Left colon (tissue), 2 donors: Measurements from ENCODE around the gene RHBDD1. TPM values are rescaled to one million over a fixed set of nuclear protein-coding genes. Genes with fewer than 3 reads are reported as not detected.

ENCODE experiments used
- ATAC-seq: fragments of 200-7000 bp; cut with Tn5 transposase; one replicate; pipeline ENCODE4 v1.9.1; 2020; ENCODE audit warnings: mild to moderate bottlenecking, moderate library complexity
- DNase-seq, 2 donors: peaks; one replicate each; pipeline ENCODE4 v3.0.0-alpha.2; 2020
- intact Hi-C, 2 donors: fragments of 100-400 bp; cut with DNase I in 1 of 2; cut with micrococcal nuclease in 1 of 2; formaldehyde crosslinking; loops; one replicate each; pipeline versions ENCODE4 v1.11.2 to v1.14.0; 2022; cut with DNase I, micrococcal nuclease
- total RNA-seq, 2 donors: library from RNA; stranded (reverse); fragmentation: NEBNext Ultra II Directional; extraction: Animal tissue kit (Norgen Biotek cat#: 25700); gene quantifications; one replicate each; pipeline ENCODE4 v1.2.1, GENCODE V29; 2021
- donor health status: DM: no; HTN: no; CAD: no.
- donor health status: DM: yes; HTN: yes; CAD: no.

Gene RHBDD1
- total RNA-seq, 2 donors from 2014 or later = 26.1 to 27.4 TPM

DNA sequence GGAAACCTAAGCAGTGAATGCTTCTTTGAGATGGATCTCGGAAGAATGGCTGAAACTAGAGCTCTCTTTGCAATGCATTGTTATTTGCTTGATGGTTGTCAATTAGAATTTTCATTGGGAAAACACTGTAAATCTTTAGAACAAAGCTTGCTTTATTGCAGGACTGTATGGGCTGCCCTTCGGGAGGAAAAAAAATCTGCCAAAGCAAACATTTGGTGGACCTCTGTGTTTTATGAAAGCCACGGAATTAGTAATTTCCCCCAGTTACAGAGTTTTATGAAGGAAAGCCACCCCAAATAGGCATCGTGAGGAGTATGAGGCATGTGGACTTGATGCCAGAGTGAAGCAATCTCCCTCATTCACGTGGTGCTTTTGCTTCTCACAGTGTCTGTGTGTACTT lies 33.5 kb downstream of the RHBDD1 start:
- ATAC-seq (no peak), DNase-seq (no peak)
- intact Hi-C loops = no loop called here

DNA sequence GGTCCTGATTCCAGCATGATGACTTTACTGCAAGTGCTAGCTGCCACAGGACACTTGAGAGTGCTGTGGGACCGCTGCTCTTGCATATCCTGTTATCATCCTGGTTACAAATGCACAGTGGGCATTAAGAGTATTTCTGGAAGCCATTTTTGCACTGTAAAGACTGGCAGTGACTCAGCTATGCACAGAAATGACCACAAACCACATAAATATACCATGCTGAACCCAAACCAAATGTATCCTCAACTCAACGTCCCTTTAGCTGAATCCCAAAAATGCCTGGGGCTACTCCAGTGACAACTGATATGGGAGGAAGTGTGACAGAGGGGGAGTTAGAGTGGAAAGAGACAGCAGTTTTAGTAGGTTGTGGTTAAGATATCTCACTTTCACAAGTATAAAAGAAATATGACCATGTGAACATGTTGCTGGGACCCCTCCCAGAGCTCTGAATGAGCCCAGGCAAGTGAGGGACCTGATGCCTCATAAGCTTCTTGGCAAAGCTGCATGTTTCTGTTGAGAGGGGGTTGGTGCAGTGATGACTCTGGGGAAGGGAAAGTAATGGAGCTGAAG lies 37.3 kb downstream of the RHBDD1 start:
- DNase-seq (no peak), ATAC-seq (no peak)
- intact Hi-C loops = no loop called here

DNA sequence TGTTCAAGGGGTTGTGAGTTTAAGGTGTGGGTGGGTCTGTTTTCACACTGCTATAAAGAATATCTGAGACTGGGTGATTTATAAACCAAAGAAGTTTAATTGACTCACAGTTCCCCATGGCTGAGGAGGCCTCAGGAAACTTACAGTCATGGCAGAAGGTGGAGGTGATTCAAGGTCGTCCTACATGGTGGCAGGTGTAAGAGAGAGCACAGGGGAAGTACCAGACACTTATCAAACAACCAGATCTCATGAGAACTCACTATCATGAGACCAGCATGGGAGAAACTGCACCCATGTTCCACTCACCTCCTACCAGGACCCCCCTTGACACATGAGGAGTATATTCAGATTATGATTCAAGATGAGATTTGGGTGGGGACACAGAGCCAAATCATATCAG lies 38.0 kb downstream of the RHBDD1 start:
- ATAC-seq = no peak
- no peak for DNase-seq
- intact Hi-C loops = no loop called here

DNA sequence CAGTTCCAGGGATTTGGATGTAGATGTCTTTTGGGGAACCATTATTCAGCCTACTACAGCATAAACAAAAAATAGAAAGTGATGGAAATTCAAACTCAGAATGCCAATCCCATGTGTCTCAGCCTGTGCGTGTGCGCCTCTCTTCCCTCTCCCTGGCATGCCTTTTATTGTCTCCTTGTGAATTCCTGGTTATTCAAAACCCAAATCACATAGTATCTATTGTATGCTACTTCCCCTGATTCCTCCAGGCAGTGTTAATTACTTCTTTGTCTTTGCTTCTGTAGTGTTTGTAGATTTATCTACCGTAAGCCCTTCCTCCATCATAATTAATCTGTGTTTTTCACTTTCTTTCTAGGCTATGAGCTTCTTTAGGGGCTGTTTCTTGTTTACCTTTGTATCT lies 38.9 kb downstream of the RHBDD1 start:
- no peak for ATAC-seq
- no peak for DNase-seq
- intact Hi-C loops = no loop called here

DNA sequence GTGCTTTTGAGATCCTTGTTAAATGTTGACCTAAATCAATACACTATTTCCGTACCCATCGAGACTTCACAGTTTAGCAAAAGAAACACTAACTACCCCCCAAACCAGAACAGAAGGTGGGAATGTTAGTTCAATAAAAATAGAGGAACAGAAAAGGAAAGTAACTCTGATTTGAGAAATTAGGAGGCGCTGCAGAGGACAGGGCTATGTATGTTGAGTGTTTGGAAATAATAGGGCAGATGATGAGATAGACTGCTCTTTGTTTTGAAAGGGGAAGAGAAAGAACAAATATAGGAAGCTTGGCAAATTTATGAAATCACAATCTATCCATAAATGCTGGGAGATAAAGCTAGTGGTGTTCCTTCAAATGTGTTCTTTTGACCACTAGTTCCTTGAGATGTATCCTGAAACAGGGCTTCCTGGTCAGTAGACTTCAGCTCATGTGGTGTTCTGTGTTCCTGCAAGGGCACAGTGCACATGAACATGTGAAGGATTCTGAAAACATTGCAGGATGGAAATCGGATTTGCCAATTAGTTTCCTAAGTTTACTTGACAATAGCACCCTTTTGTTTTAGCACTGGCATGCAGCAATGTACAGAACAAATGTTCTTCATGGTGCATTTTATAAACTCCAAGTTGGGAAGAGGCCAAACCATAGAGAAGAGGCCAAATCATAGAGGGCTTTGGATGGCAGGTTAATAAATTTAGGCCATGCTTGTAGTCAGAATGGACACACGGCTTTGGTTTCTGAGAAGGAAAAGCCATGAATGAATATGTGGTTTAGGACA lies 39.8 kb downstream of the RHBDD1 start:
- ATAC-seq (no peak), DNase-seq (no peak)
- intact Hi-C loops = no loop called here

DNA sequence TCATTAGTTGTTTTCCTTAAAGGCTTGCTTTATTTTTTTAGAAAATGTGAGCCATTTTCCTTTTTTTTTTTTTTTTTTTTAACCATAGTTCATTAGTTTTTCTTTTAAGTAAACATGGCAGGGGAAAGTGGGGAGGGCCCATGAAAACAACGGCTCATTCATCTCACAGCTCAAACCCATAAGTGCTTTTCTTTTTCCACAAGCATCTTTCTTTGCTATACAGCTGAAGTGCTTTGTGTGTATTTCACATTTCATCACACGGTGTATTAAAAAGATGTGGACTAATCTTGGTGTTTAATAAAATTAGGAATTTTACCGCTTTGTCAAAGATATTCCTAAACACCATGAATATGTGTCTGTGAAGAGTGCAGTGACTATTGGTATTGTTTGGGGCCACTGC lies 41.6 kb downstream of the RHBDD1 start:
- intact Hi-C loops = no loop called here
- no peak for DNase-seq
- no peak for ATAC-seq

DNA sequence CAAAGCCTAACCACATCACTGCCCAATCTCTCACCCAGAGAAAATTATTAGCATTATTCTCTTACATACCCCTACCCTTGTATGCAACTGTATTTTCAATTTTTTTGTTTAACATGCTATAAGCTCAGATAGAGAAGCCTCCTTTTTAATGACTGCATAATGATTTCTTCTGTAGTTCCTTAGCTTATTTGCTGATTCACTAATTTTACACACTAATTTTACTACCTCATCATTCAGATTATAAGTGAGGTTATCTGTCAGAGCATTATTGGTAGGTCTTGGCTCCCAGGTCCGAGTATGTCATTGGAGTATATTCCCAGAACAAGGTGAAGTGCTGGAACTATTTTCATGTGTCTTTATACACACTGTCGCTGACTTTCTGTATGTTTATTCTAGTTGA lies 45.4 kb downstream of the RHBDD1 start:
- DNase-seq (no peak), ATAC-seq (no peak)
- intact Hi-C loops = no loop called here

DNA sequence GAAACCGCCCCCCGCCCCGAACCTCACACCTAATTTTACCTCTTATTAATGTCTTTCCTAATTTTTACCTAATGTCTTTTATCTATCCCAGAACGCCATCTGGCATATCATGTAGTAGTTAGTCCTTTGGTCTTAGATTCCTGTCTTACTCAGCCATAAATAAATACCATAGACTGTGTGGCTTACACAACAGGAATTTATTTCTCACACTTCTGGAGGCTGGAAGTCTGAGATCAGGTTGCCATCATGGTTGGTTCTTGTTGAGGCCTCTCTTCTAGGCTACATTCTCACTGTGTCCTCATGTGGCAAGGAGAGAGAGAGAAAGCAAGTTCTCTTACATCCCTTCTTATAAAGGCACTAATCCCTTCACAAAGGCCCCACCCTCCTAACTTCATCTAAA lies 46.8 kb downstream of the RHBDD1 start:
- no peak for ATAC-seq
- intact Hi-C loops = no loop called here
- no peak for DNase-seq

DNA sequence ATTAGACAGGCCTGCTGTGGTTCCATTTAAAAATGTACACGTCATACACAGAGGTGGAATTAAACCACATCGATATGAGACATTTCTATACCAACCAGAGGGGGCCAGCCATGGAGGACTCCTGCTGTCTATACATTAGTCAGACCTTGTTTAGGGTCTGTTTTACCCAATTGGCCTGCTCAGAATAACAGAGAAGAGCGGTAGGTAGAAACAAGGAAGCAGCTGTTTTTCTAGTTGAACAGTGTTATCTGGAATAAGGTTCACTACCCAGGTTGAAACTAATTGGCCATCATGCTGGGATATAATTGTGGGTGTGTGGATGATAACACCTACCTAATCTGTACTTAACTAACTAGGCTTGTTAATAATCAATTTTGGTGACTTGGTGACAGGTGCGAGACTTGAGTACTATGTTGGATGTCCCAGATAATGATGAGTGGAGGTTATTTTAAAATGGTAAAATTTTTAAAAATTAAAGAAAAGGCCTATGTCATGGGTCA lies 47.5 kb downstream of the RHBDD1 start:
- DNase-seq (no peak), ATAC-seq (no peak)
- intact Hi-C loops = no loop called here

DNA sequence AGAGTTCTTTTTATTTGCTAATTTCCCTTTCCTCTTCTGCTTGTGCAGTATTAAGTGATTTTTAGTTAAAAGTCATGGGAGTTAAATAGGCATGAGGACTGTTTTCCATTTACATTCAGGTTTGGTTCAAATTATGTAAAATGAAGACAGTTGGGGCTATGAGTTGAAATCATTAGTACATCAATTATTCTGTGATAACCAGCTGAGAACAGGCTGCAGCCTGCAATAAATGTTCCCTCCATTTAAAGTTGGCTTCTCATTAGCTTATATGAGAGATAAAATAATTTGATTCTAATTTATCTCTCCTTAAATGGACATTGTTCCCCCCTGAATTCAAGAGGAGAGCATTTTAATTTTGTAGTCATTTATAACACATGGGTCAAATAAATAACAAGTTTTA lies 48.3 kb downstream of the RHBDD1 start:
- ATAC-seq (no peak), DNase-seq (no peak)
- intact Hi-C loops = no loop called here

DNA sequence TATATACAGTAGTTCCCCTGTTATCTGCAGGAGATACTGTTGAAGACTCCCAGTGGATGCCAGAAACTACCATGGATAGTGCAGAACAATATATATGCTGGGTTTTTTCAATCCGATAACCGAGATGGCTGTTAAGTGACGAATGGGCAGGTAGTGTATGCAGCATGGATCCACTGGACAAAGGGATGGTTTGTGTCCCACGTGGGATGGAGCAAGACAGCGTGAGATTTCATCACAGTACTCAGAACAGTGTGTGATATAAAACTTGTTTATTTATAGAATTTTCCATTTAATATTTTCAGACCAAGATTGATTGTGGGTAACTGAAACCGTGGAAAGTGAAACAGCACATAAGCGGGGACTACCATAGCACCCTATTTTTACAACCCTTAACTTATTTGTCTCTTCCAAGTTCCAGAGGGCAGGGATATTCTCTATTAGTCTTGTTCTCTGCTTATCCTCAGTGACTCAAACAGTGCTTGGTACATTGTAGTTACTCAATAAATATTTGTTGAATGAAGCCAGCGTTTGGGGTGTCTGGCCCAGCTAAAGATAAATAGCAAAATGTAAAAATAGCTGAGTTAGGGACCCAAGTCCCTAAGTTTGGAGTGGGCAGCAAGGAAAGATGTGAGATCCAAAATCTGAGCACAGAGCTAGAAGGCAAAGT lies 50.0 kb downstream of the RHBDD1 start:
- DNase-seq (no peak), ATAC-seq (no peak)
- intact Hi-C loops = no loop called here

DNA sequence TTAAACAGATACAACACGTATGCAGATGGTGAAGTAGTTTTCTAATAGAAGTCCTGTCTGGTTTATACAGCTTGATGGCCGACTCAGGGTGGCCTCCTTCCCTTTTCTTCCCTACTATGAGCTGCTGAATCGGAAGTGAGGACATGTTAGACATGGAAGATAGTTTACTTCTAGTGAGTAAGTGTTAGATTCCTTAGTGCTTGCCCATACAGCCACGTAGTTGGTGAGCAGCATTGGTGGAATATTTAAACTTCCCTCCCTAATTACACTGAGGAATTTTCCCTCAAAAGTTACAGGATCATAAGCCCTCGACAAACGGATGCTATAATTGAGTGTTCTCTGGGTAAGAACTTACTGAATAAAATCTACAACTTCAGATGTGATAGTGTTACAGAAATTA lies 52.1 kb downstream of the RHBDD1 start:
- intact Hi-C loops = no loop called here
- DNase-seq = no peak
- ATAC-seq = no peak

DNA sequence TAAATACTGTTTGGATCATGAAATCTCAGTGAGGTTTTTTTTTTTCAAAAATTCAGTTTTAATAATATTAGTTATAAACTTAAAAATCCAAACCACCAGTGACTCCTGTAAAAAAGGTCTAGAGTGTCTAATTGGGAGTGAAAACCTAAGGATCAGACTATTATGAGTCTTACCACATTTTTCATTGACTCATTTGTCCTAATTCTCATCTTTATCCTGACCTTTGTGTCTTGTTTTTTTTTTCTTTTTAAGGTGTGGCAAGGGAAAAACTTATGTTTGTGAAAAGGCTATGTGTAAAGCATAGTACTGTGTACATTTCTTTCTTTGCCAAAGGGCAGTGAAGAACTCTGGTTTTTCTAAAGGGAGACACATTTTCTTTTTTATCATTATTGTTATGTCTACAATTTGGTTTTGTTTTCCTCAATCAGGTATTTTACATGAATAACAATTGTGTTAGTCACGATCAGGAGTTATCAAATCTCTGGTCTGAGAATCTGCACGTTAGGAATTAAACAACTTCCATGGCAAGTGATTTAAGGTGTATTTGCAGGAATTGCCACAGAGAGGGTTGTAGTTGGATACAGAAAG lies 52.6 kb downstream of the RHBDD1 start:
- ATAC-seq (no peak), DNase-seq (no peak)
- intact Hi-C loops = no loop called here

DNA sequence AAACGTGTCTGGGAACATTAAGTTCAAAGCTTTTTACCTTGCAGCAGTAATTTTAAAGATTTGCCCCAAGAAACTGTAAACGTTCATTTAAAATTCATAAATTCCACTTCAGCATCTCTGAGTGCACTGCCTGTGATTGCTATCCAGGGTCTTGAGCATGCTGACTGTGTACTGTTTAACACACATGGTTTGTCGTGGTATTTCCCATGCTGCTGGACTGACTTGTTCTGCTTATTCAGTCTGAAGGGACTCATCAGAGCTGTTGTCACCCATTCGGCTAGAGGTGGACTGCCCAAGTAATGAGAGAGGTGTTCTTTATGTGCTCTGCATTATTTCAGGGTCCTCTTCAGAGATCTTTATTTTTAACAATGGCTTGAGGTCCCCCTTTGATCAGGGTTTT lies 53.1 kb downstream of the RHBDD1 start:
- intact Hi-C loops = no loop called here
- DNase-seq = no peak
- no peak for ATAC-seq

DNA sequence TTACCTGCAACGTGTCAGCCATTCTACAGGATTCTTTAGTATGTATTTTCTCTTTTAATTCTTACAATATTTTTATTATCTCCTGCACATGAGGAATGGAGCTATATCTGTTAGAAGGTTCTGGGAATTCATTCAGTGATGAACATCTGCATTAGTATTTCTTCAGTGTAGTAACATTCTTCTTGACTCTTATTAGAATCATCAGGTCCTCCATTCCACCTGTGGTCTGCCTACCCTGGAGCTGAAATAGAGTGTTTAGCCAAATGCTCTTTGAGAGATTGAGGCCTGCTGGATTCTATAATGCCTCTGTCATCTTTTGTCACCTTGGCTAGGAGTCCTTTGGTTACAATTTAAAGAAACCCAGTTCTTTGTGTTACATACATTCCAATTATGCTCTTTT lies 54.4 kb downstream of the RHBDD1 start:
- intact Hi-C loops = no loop called here
- DNase-seq = no peak

DNA sequence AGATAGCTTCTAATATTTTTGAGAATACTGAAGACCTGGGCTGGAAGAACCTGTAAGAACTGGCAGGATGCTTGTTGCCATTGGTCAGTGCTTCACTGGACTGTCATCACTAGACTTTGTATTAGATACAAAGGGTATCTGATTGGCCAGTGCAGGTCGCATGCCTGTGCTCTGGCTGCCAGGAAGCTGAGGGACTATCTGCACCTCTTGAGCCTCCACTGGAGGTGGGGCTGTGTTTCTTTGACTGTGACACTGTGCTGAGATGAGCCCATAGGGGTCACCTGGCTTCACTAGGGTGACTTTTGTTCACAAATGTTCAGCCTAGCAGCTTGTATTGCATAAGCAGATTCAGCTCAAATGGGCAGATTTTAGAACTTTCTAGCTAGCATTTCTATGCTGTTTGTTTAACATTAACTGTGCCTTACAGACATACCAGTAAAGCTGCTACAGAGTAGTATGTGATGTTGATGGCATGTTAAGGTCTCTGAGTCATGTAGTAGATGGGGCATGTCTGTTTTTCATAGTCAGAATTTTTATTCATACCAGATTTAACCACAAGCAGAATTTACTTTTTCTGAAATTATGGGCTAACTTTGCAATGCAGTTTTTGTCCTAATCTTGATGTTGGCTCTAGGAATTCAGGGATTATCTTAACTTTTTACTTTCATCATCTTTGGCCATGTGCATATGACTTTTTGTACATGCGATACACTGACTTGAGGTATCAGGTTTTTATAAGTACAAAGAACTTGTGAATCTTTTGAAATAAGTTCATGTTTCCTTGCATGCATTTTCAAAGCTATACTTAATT lies 56.1 kb downstream of the RHBDD1 start:
- intact Hi-C loops = no loop called here
- DNase-seq (no peak), ATAC-seq (no peak)

More for the DNA sequence above, 54.4 kb downstream of the RHBDD1 start:
- ATAC-seq = no peak

DNA sequence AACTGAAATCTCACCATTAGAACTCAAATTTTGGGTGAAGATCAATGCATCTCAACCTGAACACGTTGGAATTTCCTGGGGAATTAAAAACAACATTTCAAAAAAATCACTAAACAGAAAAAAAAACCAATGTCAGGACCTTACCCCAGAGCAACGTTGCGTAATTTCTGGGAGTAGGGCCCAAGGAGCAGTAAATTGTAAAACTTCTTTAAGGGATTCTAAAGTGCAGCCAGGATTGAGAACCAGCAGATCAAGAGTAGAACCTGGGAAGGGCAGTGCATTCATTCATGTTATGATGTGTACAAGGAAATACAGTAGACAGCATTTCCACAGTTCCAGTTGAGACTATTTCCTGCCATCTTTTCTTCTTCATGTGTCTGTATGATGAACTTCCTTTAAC lies 56.9 kb downstream of the RHBDD1 start:
- no peak for ATAC-seq
- intact Hi-C loops = no loop called here
- DNase-seq = no peak

DNA sequence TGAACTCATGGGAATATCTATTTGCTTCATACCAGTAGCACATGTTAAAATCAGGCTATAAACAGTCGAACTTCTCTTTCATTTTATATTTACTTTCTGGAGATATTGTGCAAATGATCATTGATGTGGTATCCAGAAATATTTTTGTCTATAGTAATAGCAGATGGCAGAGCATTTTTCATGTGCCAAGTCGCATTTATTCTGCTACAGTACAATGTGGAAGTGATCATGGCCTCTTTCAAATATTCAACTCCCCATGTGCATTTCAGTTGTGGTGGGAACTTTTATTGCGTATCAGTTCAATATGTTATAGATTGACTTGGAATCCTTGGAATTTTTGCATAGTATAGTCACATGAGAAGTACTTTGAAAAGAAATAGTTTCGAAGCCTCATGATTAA lies 57.4 kb downstream of the RHBDD1 start:
- intact Hi-C loops = no loop called here
- ATAC-seq = no peak
- DNase-seq = no peak

DNA sequence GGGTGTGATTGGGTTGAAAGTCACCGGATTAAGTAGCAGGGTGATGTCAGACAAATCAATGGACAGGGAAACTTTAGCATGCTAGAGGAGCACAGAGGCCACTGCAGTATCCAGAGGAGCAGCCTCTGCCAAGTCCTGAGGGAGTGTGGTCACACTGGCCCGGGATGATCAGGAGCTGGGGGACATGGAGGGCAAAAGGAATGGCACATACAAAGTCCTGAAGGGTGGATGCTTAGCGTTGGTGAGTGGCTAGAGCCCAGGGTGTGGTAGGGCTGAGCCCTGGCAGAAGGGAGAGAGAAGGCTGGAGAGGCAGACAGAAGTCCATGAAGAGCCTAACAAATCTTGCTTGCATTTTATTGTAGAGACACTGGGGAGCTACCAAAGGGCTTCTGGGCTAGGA lies 58.9 kb downstream of the RHBDD1 start:
- DNase-seq = no peak
- no peak for ATAC-seq
- intact Hi-C loops = no loop called here
